Subcutaneous adipose tissue (tissue), 4 donors: ENCODE measurements around the gene SLC9A3. TPM values are rescaled to one million over a fixed set of nuclear protein-coding genes. Genes with fewer than 3 reads are reported as not detected.

Experiments used
- CTCF ChIP-seq: fragments of 450-650 bp; IDR thresholded peaks from one replicate; pipeline ENCODE4 v1.5.1; 2016; ENCODE audit warnings: low read depth, mild to moderate bottlenecking, control low read depth, antibody characterized with exemption, moderate library complexity
- total RNA-seq, 4 donors: library from RNA; depleted of rRNA; stranded (reverse); fragments of >200 nt; gene quantifications; one replicate each; pipeline ENCODE4 v1.1.0, GENCODE V29; 2016

Gene SLC9A3
- total RNA-seq, 4 donors from 2014 or later: 1.3 to 2.3 (median 1.6) TPM

GRCh38 chr5:524973-525761 is 918 bp upstream of the SLC9A3 start:
- TF ChIP-seq CTCF: no peak

- no peak for TF ChIP-seq CTCF
Measured at GRCh38 chr5:523441-524222, 617 bp downstream of the SLC9A3 start.

- TF ChIP-seq CTCF: no peak
Measured at GRCh38 chr5:522899-523440, 1.3 kb downstream of the SLC9A3 start.

- no peak for TF ChIP-seq CTCF
Measured at GRCh38 chr5:522116-522515, 2.1 kb downstream of the SLC9A3 start.

GRCh38 chr5:521680-522079 is 2.6 kb downstream of the SLC9A3 start:
- TF ChIP-seq CTCF: no peak

- no peak for TF ChIP-seq CTCF
Measured at GRCh38 chr5:520850-521226, 3.4 kb downstream of the SLC9A3 start.

GRCh38 chr5:520196-520849 is 3.9 kb downstream of the SLC9A3 start:
- no peak for TF ChIP-seq CTCF
